Measurements from ENCODE around the gene TMEM98. TPM values are rescaled to one million over a fixed set of nuclear protein-coding genes. Genes with fewer than 3 reads are reported as not detected.

TMEM98 gene, protein sequence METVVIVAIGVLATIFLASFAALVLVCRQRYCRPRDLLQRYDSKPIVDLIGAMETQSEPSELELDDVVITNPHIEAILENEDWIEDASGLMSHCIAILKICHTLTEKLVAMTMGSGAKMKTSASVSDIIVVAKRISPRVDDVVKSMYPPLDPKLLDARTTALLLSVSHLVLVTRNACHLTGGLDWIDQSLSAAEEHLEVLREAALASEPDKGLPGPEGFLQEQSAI
- 47.9 TPM for total RNA-seq
- long read RNA-seq, full-length matches to known transcripts: 87 of 101 reads
- long read RNA-seq, partial matches to known transcripts: 4 of 101 reads
- long read RNA-seq, other reads (novel, unspliced or antisense): 10 of 101 reads

DNA sequence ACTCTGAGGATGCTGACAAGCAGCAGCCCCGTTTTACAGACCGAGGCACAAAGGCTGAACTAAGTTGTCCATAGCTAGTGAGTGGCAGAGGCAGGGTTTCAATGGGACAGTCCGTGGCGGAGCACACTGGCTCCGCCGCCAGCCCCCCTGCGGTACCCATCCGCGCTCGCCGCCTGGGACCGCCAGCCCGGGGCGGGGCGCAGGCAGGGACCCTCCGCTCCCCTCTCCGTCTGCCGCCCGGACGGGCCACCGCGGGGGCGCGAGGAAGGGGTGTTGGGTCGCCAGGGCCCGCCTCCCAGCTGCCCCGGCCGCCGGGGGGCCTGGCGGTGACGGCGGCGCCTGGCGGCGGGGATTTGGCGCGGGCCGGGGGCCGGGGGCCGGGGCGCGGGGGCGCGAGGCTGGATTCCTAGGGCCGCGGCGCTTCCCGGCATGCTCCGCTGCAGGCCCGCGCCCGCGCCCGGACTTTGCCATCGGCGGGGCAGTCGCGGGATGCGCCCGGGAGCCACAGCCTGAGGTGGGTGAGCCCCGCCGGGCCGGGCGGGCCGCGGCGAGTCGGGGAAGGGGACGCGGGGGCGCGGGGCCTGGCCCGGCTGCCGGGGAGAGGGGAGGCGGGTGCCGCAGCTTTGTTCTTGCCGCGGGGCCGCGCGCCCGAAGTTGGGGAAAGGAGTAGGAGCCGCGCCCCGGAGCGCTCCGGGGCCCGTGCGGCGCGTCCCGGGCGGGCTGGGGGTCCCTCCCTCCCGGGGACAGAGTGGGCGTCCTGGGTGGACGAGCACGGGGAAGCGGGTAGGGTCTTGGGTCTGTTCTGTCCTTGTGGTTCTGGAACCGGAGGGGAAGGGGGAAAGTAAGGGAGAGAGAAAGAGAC, at the start of gene TMEM98:
Gene TMEM98 (plus strand): TSS at position 430 of the 862 bp plus-strand sequence. CDS start 3,376 bp downstream, outside the sequence.
- Histone ChIP-seq H3K4me3 (peak within 1 kb of the TSS; percentile 58), H3K9me3 (no peaks in the 10 kb centered on the region), H3K4me1 (peaks cover 8% of the 10 kb centered on the region), H3K36me3 (peaks cover 3% of the 10 kb centered on the region), H3K27me3 (ENCODE audit: low read depth) (peaks cover 15% of the 10 kb centered on the region), H3K27ac (peak within 1 kb of the TSS; percentile 73)
- ATAC-seq: peak; percentile 69 to 83
- intact Hi-C loops (cut with DNase I): no loop called here
- DNase-seq: no peak
- TF ChIP-seq, protein P1, sequence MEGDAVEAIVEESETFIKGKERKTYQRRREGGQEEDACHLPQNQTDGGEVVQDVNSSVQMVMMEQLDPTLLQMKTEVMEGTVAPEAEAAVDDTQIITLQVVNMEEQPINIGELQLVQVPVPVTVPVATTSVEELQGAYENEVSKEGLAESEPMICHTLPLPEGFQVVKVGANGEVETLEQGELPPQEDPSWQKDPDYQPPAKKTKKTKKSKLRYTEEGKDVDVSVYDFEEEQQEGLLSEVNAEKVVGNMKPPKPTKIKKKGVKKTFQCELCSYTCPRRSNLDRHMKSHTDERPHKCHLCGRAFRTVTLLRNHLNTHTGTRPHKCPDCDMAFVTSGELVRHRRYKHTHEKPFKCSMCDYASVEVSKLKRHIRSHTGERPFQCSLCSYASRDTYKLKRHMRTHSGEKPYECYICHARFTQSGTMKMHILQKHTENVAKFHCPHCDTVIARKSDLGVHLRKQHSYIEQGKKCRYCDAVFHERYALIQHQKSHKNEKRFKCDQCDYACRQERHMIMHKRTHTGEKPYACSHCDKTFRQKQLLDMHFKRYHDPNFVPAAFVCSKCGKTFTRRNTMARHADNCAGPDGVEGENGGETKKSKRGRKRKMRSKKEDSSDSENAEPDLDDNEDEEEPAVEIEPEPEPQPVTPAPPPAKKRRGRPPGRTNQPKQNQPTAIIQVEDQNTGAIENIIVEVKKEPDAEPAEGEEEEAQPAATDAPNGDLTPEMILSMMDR (IDR thresholded peaks at IDR 0.05): no peak

DNA sequence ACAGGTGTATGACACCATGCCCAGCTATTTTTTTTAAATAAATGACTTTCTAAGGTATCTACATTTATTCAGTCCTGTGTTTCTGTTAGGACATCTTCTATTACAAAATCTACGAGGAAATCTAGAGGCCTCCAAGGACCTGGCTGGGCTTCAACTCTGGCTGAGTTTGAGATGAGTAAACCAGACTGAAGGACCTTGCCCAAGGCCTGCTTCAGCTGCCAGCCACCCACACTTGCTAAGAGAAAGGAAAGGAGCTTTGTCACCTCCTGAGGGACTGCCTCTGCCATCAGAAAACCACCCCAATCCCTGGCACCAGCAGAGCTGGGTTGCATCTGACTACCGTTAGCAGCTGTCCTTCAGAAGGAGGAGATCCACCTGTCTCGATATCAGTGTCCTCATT, 49.7 kb upstream of the TMEM98 start:
- Histone ChIP-seq H3K36me3 (no peaks in the 10 kb centered on the region), H3K27me3 (ENCODE audit: low read depth) (no peaks in the 10 kb centered on the region), H3K4me3 (no peak overlapping the region), H3K27ac (no peak overlapping the region), H3K9me3 (no peaks in the 10 kb centered on the region), H3K4me1 (peaks cover 24% of the 10 kb centered on the region)
- TF ChIP-seq, protein P1 (IDR thresholded peaks at IDR 0.05): no peak
- ATAC-seq (peak in 1 of 2 donors; percentile 34), DNase-seq (peak; percentile 75)
- intact Hi-C loops (cut with DNase I): loop anchor here (10.0 kb wide), 1 partner anchor 93 kb away; no protein-coding TSS in a partner anchor

DNA sequence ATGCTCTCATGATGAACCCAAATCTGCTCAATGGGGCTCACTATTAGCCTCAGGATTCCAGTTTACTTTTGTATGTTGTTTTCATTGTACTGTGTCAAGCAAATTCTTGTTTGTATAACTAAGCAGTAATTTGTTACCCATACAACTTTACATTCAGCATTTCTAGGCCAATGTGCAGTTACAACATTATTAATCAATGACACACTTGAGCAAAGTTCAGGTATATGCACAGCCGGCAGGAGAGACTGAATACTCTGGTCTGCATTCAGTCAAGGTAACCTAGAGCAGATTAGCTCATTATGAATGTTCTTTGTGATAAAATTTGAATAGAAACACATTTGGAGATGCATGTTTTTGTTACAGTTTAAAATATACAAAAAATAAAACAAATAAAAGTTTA, 48.8 kb upstream of the TMEM98 start:
- Histone ChIP-seq H3K27me3 (ENCODE audit: low read depth) (no peaks in the 10 kb centered on the region), H3K9me3 (no peaks in the 10 kb centered on the region), H3K4me3 (no peak overlapping the region), H3K36me3 (no peaks in the 10 kb centered on the region), H3K4me1 (peaks cover 21% of the 10 kb centered on the region), H3K27ac (no peak overlapping the region)
- ATAC-seq: no peak
- DNase-seq: no peak
- TF ChIP-seq, protein P1 (IDR thresholded peaks at IDR 0.05): no peak
- intact Hi-C loops (cut with DNase I): loop anchor here (10.0 kb wide), 1 partner anchor 94 kb away; no protein-coding TSS in a partner anchor

DNA sequence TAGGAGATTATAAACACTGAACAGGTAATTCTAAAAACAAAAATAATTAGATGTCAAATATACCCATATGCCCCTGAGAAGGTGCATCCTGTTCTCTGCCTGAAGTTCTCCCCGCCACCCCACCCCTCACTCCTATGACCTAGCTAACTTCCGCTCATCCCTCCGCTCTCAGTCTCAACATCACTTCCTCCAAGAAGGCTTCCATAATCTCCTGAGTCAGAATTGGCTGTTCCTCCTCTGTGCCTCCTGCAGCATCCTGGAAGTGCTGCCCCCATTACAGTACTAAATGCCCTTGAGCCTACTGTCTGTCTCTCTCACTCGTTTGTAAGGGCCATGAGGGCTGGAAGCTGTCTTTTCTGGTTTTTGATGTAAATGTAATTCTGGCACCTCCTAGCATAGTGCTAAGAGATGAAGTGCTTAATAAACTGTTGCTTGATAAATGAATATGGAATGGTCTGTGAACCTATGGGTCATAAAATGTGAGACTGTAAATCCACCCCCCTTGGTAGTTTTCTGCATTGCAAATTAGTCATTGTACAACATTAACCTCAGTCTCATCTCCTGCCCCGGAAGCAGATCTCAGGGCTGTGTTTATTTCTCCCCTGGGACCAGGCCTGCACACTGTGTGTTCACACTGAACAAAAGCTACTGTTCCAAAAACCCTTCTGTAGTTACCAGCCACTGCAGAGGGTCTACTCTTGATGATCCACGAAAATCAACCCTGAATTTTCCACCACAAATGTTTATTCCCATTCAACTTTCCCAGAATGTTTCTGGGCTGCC, 47.1 kb upstream of the TMEM98 start:
- intact Hi-C loops (cut with DNase I): no loop called here
- Histone ChIP-seq H3K27ac (no peak overlapping the region), H3K9me3 (no peaks in the 10 kb centered on the region), H3K4me3 (no peak overlapping the region), H3K4me1 (peaks cover 17% of the 10 kb centered on the region), H3K36me3 (no peaks in the 10 kb centered on the region), H3K27me3 (ENCODE audit: low read depth) (no peaks in the 10 kb centered on the region)
- ATAC-seq: no peak
- no peak for DNase-seq
- TF ChIP-seq, protein P1 (IDR thresholded peaks at IDR 0.05): no peak

DNA sequence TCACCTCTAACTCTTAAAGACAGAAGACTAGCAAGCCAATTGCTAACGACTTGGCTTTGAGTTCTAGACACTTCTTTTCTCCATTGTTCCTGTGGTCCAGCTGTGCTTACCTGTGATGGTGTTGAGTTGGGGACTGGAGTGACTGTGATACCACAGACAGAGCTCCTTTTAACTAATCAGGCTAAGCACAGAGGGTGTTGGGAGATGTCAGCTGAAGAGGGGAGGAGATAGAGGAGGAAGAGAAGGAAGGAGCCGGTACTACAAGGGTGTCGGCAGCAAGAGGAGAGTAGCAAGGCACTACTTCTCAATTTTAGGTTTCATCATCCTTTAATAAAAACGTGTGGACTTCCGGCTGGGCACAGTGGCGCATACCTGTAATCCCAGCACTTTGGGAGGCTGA, 45.9 kb upstream of the TMEM98 start:
- no peaks in the 10 kb centered on the region for H3K36me3 ChIP-seq
- intact Hi-C loops (cut with DNase I): no loop called here
- ATAC-seq: no peak
- H3K27me3 ChIP-seq (ENCODE audit: low read depth): no peaks in the 10 kb centered on the region
- no peak for DNase-seq
- no peak overlapping the region for H3K4me3 ChIP-seq
- TF ChIP-seq, protein P1 (IDR thresholded peaks at IDR 0.05): no peak
- no peaks in the 10 kb centered on the region for H3K9me3 ChIP-seq
- H3K27ac ChIP-seq: no peak overlapping the region
- H3K4me1 ChIP-seq: peaks cover 13% of the 10 kb centered on the region
